Progenitor cell of endocrine pancreas (in vitro differentiated cells): ENCODE measurements around the gene MB. TPM values are rescaled to one million over a fixed set of nuclear protein-coding genes. Genes with fewer than 3 reads are reported as not detected.

Experiments used
- DNase-seq: peaks from one replicate; pipeline ENCODE4 v3.0.0; 2021; ENCODE audit warnings: low spot score; ENCODE audit not compliant: unreplicated experiment
- H3K27ac Mint-ChIP-seq: 2 replicates; pipeline ENCODE4 v1.8.0; 2021; ENCODE audit warnings: mild to moderate bottlenecking, moderate library complexity, mixed read lengths
- H3K27me3 Mint-ChIP-seq: 2 replicates; pipeline ENCODE4 v1.8.0; 2021; ENCODE audit warnings: mixed read lengths
- H3K36me3 Mint-ChIP-seq: 2 replicates; pipeline ENCODE4 v1.8.0; 2022; ENCODE audit warnings: mixed read lengths; ENCODE audit not compliant: insufficient read depth
- H3K4me1 Mint-ChIP-seq: 2 replicates; pipeline ENCODE4 v1.8.0; 2021; ENCODE audit warnings: low read depth, mixed read lengths
- H3K4me3 Mint-ChIP-seq: 2 replicates; pipeline ENCODE4 v1.8.0; 2021; ENCODE audit warnings: low read depth, mild to moderate bottlenecking, moderate library complexity, mixed read lengths
- H3K9me3 Mint-ChIP-seq: 2 replicates; pipeline ENCODE4 v1.8.0; 2021; ENCODE audit warnings: low read depth, mixed read lengths
- total RNA-seq: library from RNA; stranded (reverse); gene quantifications from 2 replicates; pipeline ENCODE4 v1.2.1, GENCODE V29; 2021
- TF ChIP-seq, protein P1 (sequence below): fragments of 200-600 bp; sonication (generic); IDR thresholded peaks from one replicate; pipeline ENCODE4 v1.5.0; 2021; ENCODE audit warnings: antibody characterized with exemption, mild to moderate bottlenecking; ENCODE audit not compliant: unreplicated experiment

MB gene
- total RNA-seq, 1 donor from 2014 or later = not detected

DNA sequence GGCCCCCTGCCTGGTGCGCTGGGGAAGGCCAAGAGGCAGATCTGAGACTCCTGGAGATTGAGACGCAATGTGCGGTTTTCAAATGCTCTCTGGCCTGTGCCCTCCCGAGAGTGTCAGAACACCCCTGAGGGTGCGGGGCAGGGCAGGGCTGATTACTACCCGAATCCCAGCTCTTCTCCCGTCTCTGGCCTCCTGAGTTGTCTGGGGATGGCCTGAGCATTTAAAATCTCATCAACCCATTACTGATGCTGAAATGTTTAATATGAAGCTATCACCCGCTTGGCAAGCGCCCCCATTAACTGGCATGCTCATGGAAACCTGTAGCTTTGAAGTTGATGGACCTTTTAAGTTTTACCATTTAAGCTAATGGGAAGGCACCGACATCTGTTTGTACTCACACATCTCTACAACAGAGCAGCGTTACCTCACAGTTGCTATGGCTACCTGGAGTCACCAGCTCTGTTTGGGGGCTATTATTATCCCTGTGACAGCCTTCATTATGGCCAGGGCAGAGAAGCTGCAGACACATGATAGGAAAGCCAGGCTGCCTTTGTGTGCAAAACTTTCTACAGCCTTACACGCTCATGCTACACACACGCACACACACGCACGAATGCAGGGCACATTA lies 3.6 kb upstream of the MB start:
- H3K9me3 Mint-ChIP-seq = no peaks in the 10 kb centered on the region
- DNase-seq = no peak
- peaks cover 7% of the 10 kb centered on the region for H3K27me3 Mint-ChIP-seq
- H3K27ac Mint-ChIP-seq = no peak overlapping the region
- peaks cover 2% of the 10 kb centered on the region for H3K4me1 Mint-ChIP-seq
- TF ChIP-seq, protein P1, sequence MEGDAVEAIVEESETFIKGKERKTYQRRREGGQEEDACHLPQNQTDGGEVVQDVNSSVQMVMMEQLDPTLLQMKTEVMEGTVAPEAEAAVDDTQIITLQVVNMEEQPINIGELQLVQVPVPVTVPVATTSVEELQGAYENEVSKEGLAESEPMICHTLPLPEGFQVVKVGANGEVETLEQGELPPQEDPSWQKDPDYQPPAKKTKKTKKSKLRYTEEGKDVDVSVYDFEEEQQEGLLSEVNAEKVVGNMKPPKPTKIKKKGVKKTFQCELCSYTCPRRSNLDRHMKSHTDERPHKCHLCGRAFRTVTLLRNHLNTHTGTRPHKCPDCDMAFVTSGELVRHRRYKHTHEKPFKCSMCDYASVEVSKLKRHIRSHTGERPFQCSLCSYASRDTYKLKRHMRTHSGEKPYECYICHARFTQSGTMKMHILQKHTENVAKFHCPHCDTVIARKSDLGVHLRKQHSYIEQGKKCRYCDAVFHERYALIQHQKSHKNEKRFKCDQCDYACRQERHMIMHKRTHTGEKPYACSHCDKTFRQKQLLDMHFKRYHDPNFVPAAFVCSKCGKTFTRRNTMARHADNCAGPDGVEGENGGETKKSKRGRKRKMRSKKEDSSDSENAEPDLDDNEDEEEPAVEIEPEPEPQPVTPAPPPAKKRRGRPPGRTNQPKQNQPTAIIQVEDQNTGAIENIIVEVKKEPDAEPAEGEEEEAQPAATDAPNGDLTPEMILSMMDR = no peak
- no peaks in the 10 kb centered on the region for H3K36me3 Mint-ChIP-seq
- no peak overlapping the region for H3K4me3 Mint-ChIP-seq

DNA sequence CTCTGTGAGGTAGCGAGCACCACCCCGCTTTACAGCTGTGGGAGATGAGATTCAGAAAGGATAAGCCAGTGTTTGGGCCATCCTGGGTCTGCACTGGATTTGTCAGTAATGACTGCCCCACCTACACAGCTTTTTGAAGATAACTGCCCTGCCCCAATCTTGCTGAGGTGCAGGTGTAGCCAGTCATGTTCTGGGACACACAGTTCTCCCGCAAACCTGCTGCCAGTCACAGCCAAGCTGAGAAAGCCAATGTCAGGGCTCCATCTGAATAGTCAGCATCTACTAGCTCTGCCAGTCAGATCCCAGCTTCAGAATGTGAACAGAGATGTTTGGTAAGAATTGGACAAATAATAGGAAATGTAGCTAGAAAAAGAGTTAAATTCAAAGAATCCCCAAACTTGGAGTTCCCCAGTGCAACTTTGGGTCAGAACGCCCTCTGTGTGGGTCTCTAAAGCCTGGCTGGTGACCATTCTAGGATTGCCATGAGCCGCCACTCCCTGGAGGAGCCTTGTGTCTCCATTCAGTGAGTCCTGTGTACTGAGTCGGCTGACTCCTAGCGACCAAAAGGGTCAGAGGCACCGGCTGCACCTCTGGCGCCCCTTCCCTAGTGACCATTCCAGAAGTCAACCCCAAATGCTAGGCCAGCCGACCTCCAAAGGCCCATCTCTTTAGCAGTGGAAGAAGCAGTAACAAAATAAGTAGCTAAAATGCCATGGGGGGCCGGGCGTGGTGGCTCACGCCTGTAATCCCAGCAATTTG lies 2.4 kb upstream of the MB start:
- H3K9me3 Mint-ChIP-seq = no peaks in the 10 kb centered on the region
- H3K36me3 Mint-ChIP-seq = no peaks in the 10 kb centered on the region
- no peak for DNase-seq
- peaks cover 9% of the 10 kb centered on the region for H3K27me3 Mint-ChIP-seq
- peaks cover 2% of the 10 kb centered on the region for H3K4me1 Mint-ChIP-seq
- H3K4me3 Mint-ChIP-seq = no peak overlapping the region
- peak overlapping the region; percentile 34 for H3K27ac Mint-ChIP-seq
- TF ChIP-seq, protein P1 = no peak

DNA sequence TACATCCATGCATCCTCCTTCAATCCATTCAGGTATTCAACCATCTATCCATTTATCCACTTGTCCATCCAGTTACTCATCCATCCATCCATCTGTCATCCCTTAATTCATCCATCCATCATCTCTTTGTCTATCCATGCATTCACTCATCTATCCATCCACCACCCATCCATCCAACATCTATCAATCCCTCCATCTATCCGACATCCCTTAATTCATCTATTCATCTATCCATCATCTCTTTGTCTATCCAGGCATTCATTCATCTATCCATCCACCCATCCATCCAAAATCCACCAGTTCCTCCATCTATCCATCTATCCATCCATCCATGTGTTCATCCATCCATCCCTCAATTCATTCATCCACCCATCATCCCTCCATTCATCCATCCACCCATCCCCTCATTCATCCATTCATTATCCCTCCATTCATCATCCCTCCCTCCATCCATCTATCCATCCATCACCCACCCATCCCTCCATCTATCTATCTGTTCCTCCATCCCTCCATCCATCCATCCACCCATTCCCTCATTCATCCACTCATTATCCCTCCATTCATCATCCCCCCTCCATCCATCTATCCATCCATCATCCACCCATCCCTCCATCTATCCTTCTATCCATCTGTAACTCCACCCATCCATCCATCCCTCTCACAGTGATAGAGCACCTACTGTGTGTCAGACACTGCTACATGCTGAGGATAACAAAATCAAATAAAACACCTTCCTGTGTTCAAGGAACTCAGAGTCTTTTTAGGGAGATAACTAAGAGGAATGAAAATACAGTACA lies 1.5 kb upstream of the MB start:
- H3K9me3 Mint-ChIP-seq = no peaks in the 10 kb centered on the region
- TF ChIP-seq, protein P1 = no peak
- no peak overlapping the region for H3K27ac Mint-ChIP-seq
- peaks cover 9% of the 10 kb centered on the region for H3K27me3 Mint-ChIP-seq
- peaks cover 2% of the 10 kb centered on the region for H3K4me1 Mint-ChIP-seq
- H3K4me3 Mint-ChIP-seq = no peak overlapping the region
- DNase-seq = no peak
- no peaks in the 10 kb centered on the region for H3K36me3 Mint-ChIP-seq

DNA sequence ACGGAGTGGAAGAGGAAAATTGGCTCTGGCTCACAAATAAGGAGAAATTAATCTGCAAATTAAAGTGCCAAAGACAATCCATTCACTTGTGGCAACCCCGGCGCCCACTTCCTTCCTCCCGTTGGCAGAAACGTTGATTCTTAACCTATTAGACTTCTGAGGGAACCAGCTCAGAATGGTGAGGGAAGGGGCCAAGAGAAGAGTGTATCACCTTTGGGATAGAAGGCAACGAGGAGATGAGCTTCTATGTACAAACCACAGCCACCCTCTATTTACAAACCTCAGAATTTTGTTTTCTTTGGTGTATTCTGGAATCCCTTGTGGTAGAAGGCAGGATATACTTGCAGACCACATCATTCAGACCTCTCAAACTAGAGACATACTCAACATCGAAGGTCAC lies 1.1 kb downstream of the MB start:
- DNase-seq = no peak
- H3K9me3 Mint-ChIP-seq = no peaks in the 10 kb centered on the region
- no peaks in the 10 kb centered on the region for H3K4me1 Mint-ChIP-seq
- peaks cover 12% of the 10 kb centered on the region for H3K27me3 Mint-ChIP-seq
- TF ChIP-seq, protein P1 = no peak
- no peaks in the 10 kb centered on the region for H3K36me3 Mint-ChIP-seq
- H3K4me3 Mint-ChIP-seq = no peak overlapping the region
- H3K27ac Mint-ChIP-seq = no peak overlapping the region

DNA sequence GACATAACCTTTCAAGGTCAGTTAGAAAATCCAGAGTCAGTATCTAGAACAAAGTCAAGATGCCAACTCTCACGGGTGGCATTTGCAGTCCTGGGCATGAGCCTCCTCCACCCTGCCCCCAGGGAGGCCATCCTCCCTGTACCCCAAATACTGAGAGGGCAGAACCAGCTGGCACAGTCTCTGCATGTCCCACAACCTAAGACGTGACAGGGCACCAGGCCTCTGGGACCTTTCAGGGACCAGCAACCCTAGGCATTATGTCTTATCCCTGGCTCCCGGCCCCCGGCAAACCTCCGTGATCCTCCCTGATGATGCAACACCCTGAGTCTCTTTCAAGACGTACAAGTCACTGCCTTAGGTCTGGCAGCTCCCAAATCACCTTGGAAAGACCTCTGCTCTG lies 2.0 kb downstream of the MB start:
- no peaks in the 10 kb centered on the region for H3K4me1 Mint-ChIP-seq
- no peak overlapping the region for H3K4me3 Mint-ChIP-seq
- H3K27ac Mint-ChIP-seq = no peak overlapping the region
- no peaks in the 10 kb centered on the region for H3K36me3 Mint-ChIP-seq
- DNase-seq = no peak
- H3K9me3 Mint-ChIP-seq = no peaks in the 10 kb centered on the region
- H3K27me3 Mint-ChIP-seq = peaks cover 12% of the 10 kb centered on the region
- TF ChIP-seq, protein P1 = no peak
